Nephron (organoid): Measurements from ENCODE around the gene ATP9B.

ENCODE experiments used
- H3K27ac Mint-ChIP-seq, 3 experiments: 2 replicates each; pipeline ENCODE4 v1.8.0; 2020; ENCODE audit warnings: mixed read lengths in 3 of 3, mild to moderate bottlenecking in 2 of 3, moderate library complexity in 1 of 3
- H3K27me3 Mint-ChIP-seq: 2 replicates; pipeline ENCODE4 v1.8.0; 2021; ENCODE audit warnings: low read depth, mild to moderate bottlenecking, moderate library complexity, mixed read lengths
- H3K36me3 Mint-ChIP-seq: 2 replicates; pipeline ENCODE4 v1.8.0; 2020; ENCODE audit warnings: low read depth, mixed read lengths
- H3K4me1 Mint-ChIP-seq: 2 replicates; pipeline ENCODE4 v1.8.0; 2020; ENCODE audit warnings: mixed read lengths
- H3K4me3 Mint-ChIP-seq, 3 experiments: 2 replicates each; pipeline ENCODE4 v1.8.0; 2020; ENCODE audit warnings: mild to moderate bottlenecking in 3 of 3, mixed read lengths in 3 of 3, moderate library complexity in 2 of 3
- H3K9me3 Mint-ChIP-seq: 2 replicates; pipeline ENCODE4 v1.8.0; 2020; ENCODE audit warnings: mixed read lengths
- TF ChIP-seq, protein P1 (sequence below), 3 experiments: fragments of 200-600 bp; sonication (generic); IDR thresholded peaks; one replicate each; pipeline ENCODE4 v1.5.0; 2021; ENCODE audit warnings: antibody characterized with exemption in 3 of 3; ENCODE audit not compliant: unreplicated experiment in 3 of 3

The ATP9B gene

GRCh38 chr18:79337620-79338019 is 268.4 kb downstream of the ATP9B start:
- Mint-ChIP-seq H3K36me3 (peaks cover 34% of the 10 kb centered on the region), H3K27me3 (no peaks in the 10 kb centered on the region), H3K4me1 (no peaks in the 10 kb centered on the region), H3K27ac (no peak overlapping the region), H3K9me3 (no peaks in the 10 kb centered on the region), H3K4me3 (no peak overlapping the region)
- TF ChIP-seq, protein P1, sequence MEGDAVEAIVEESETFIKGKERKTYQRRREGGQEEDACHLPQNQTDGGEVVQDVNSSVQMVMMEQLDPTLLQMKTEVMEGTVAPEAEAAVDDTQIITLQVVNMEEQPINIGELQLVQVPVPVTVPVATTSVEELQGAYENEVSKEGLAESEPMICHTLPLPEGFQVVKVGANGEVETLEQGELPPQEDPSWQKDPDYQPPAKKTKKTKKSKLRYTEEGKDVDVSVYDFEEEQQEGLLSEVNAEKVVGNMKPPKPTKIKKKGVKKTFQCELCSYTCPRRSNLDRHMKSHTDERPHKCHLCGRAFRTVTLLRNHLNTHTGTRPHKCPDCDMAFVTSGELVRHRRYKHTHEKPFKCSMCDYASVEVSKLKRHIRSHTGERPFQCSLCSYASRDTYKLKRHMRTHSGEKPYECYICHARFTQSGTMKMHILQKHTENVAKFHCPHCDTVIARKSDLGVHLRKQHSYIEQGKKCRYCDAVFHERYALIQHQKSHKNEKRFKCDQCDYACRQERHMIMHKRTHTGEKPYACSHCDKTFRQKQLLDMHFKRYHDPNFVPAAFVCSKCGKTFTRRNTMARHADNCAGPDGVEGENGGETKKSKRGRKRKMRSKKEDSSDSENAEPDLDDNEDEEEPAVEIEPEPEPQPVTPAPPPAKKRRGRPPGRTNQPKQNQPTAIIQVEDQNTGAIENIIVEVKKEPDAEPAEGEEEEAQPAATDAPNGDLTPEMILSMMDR (IDR thresholded peaks at IDR 0.05; ENCODE audit: unreplicated experiment in 3 of 3), result no peak

GRCh38 chr18:79339094-79339908 is 270.1 kb downstream of the ATP9B start:
- H3K36me3 Mint-ChIP-seq, result peaks cover 34% of the 10 kb centered on the region
- TF ChIP-seq, protein P1 (IDR thresholded peaks at IDR 0.05; ENCODE audit: unreplicated experiment in 3 of 3), result no peak
- H3K4me1 Mint-ChIP-seq, result no peaks in the 10 kb centered on the region
- no peaks in the 10 kb centered on the region for H3K9me3 Mint-ChIP-seq
- H3K4me3 Mint-ChIP-seq, result no peak overlapping the region
- H3K27ac Mint-ChIP-seq, result no peak overlapping the region
- H3K27me3 Mint-ChIP-seq, result no peaks in the 10 kb centered on the region

GRCh38 chr18:79343567-79344207 is 274.5 kb downstream of the ATP9B start:
- no peaks in the 10 kb centered on the region for H3K27me3 Mint-ChIP-seq
- no peaks in the 10 kb centered on the region for H3K4me1 Mint-ChIP-seq
- TF ChIP-seq, protein P1 (IDR thresholded peaks at IDR 0.05; ENCODE audit: unreplicated experiment in 3 of 3), result no peak
- no peak overlapping the region for H3K4me3 Mint-ChIP-seq
- H3K9me3 Mint-ChIP-seq, result no peaks in the 10 kb centered on the region
- H3K36me3 Mint-ChIP-seq, result peaks cover 57% of the 10 kb centered on the region
- H3K27ac Mint-ChIP-seq, result no peak overlapping the region

DNA sequence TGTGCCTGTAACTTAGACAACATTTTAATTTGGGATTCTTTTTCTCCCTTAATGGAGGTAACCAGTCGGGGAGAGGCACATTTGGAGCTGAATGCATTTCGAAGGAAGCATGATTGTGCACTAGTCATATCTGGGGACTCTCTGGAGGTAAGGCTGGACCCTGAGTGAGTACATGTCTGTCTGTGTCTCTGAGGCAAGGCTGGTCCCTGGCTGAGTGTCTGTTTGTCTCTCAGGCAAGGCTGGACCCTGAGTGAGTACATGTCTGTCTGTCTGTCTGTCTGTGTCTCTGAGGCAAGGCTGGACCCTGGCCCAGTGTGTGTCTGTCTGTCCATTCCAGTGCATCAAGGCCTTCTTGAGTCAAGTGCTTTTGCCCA is 275.0 kb downstream of the ATP9B start:
- Mint-ChIP-seq H3K4me3 (no peak overlapping the region), H3K27me3 (no peaks in the 10 kb centered on the region), H3K4me1 (no peaks in the 10 kb centered on the region), H3K27ac (no peak overlapping the region), H3K36me3 (peaks cover 55% of the 10 kb centered on the region), H3K9me3 (no peaks in the 10 kb centered on the region)
- TF ChIP-seq, protein P1 (IDR thresholded peaks at IDR 0.05; ENCODE audit: unreplicated experiment in 3 of 3), result no peak

- no peaks in the 10 kb centered on the region for H3K4me1 Mint-ChIP-seq
- H3K4me3 Mint-ChIP-seq, result no peak overlapping the region
- no peaks in the 10 kb centered on the region for H3K9me3 Mint-ChIP-seq
- H3K36me3 Mint-ChIP-seq, result peaks cover 55% of the 10 kb centered on the region
- no peak overlapping the region for H3K27ac Mint-ChIP-seq
- no peaks in the 10 kb centered on the region for H3K27me3 Mint-ChIP-seq
- TF ChIP-seq, protein P1 (IDR thresholded peaks at IDR 0.05; ENCODE audit: unreplicated experiment in 3 of 3), result no peak
Observed at GRCh38 chr18:79345366-79345765, 276.2 kb downstream of the ATP9B start.
